NCI-H1436 treated with DMSO at 0.1 percent for 48 hours (cell line): ENCODE measurements around the gene PDE6A.
"Not testable (repeated sequence)": the region's sequence is repeated elsewhere in the genome, so short reads cannot be mapped to it uniquely, and the experiment has no call there.

Source experiments
- DNase-seq: peaks from one replicate; lab custom pipeline; 2025; lab: John Stamatoyannopoulos, UW

PDE6A gene

DNA sequence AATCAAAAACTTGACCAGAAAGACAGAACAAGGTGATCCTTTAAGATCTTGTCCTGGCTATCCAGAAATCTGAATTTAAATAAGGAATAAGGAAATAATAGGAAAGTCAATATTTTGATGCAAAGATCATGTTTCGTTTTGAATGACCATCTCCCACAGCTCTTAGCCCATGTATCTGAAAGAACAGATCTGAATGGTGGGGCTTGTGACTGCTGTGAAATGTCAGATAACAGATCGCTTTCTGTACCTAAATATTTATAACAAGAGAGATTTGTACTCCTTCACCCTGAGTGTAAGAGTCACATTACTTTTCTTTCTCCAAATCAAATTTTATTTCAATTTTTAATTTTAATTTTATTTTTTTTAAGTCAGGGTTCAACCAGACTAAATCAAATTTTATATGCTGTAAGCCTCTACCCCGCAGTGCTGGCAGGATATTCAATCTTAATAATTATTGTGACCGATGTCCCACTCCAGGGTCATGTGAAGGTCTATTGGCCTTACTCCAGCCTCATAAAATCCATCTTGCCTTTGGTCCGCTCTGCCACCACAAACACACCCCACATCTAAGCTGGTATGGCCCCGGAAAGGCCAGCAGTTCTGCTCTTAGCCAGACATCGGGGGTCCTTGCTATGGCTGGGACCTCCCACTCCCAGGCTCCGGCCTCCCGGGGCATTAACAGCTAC is 9.0 kb upstream of the PDE6A start:
- DNase-seq, result no peak

DNA sequence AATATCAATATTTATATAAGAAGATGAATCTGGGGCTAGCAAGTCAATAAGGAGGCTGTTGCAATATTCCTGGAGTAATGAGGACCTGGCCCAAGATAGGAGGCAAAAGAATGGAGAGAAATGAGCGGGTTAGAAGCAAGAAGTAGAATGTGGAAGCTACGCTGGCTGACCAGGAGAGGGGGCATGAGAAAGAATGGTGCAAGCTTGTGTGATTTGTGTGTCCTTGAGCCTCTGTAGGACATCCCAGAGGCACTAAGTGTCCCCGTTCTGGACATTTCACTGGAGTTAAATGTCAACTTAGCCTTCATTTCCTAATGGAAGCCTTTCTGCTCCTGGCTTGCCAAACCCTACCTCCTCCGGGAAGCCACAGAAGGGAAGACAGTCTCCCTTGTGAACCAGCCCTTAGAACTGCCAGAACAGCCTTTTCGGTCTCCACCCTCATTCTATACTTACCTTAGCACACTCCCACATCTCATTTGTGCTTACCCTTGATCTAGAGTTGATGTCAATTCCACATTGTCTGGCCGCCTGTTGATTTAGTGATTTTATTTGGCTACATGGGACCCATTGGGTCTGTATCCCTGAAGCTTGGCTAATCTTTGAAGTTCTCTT is 6.7 kb upstream of the PDE6A start:
- no peak for DNase-seq

DNA sequence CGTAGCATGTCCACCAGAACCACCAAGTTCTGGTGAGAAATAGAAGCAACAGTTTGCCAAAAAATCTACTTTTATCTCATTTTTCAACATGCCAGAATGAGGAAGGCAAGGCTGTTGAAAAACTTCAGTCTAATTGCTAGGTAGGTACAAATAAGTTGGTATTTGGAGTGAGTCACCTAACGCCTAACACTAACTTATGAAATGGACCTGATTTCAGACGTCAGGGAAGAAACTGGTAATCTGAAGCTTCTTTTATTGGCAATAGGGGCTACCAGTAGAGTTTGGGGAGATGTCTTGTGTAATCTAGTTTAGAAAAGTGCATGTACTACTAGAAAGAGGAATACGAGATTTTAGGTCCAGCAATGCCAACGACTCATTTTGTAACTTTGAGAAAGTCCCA is 4.4 kb upstream of the PDE6A start:
- no peak for DNase-seq

DNA sequence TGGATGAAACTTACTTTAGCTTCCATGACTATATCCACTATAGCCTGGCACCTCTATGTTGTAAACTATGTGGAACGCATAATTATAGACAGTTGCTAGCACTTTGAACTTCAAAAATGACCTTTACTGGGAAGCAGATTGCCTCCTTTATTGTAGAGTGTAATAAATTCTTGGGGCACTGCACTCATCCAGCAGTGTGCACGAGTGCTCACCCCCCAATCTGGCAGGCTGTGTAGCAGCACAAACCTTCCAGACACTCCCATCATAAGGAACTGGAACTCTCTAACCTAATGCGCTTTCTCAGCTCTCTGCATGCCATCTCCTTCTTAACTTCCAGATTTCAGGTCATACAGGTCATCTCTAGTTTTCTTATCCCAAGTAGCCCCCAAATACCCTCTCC is 1.5 kb upstream of the PDE6A start:
- no peak for DNase-seq

DNA sequence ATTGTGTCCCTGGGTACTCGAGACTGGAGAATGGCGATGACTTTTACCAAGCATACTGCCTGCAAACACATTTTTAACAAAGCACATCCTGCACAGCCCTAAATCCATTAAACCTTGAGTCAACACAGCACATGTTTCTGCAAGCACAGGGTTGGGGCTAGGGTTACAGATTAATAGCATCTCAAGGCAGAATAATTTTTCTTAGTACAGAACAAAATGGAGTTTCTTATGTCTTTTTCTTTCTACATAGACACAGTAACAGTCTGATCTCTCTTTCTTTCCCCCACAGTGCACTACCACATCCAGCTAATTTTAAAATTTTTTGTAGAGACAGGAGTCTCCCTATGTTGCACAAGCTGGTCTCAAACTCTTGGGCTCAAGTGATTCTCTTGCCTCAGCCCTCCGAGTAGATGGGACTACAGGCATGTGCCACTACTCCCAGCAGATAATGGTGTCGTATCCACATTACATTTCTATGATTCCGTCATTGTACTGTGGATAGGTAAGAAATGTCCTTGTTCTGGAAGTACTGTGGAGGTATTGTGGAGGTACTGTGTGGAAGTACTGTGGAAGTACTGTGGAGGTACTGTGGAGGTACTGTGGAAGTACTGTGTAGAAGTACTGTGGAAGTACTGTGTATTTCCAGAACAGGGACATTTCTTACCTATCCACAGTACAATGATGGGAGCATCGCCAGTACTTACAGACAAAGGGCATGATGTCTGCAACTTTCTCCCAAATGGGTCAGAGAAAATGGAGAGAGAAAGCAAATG is 1.2 kb downstream of the PDE6A start:
- not testable (repeated sequence) for DNase-seq

DNA sequence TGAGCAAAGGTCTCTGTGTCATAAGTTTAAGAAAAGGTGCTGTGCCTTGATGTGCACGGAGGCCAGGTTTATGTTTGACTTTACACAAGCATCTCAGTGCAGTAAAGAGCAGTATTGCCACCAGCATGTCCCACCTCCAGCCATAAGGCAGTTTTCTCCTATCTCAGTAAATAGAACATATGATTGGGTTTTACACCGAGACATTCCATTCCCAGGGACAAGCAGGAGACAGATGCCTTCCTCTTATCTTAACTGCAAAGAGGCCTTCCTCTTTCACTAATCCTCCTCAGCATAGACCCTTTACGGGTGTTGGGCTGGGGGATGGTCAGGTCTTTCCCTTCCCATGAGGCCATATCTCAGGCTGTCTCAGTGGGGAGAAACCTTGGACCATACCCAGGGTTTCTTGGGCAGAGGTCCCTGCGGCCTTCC is 1.8 kb downstream of the PDE6A start:
- DNase-seq, result not testable (repeated sequence)

DNA sequence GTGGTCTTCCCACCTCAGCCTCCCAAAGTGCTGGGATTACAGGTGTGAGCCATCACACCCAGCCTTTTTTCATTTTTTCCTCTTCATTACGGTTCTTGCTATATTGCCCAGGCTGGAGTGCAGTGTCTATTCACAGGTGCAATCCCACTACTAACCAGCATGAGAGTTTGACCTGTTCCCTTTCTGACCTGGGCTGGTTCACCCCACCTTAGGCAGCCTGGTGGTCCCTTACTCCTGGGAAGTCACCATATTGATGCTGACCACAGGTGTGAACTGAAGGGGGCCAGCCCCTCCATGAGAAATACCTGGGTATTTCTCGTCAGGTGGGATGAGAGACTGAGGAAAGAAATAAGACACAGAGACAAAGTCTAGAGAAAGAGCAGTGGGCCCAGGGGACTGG is 2.4 kb downstream of the PDE6A start:
- DNase-seq, result no peak

DNA sequence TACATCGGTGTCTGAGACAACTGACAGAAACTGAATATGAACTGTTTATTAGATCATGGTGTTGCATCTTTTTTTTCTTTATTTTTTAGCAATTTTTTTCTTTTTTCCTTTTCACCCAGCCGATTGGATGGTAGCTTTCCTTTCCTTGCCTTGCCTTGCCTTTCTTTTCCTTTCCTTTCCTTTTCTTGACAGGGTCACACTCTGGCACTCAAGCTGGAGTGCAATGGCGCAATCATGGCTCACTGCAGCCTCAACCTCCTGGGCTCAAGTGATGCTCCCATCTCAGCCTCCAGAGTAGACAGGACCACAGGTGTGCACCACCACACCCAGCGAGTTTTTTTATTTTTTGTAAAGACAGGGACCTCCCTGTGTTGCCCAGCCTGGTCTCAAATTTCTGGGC is 2.8 kb downstream of the PDE6A start:
- no peak for DNase-seq

DNA sequence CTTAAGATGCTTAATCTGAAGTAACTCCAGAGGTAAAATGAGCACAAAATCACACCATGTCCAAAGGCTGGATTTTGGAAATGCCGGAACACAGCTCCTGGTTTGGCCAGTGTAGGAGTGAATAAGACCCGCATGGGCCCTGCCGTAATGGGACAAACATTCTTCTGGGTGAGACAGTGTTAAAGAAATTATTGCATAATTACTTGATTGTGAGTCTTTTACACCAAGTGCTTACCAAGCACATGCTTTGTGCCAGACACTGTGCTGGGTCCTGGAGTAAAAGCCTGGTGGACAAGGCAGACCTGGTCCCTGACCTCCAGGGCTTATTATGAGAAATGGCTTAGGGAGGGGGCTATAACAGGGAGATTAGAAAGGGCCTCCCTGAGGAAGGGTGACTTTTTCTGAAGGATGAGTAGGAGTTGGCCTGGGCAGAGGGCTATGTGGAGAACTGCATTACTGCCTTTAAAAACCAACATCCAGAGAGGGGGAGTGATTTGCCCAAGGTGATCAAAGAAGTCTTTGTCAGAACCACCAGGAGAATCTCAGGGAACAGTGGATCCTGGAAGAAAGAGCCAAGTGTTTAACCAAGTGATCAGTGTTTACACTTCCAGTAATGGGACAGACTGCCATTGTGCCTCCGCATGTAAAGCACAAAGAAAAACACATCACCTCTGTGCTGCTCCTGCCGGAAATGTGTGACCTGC is 3.5 kb downstream of the PDE6A start:
- DNase-seq, result no peak

DNA sequence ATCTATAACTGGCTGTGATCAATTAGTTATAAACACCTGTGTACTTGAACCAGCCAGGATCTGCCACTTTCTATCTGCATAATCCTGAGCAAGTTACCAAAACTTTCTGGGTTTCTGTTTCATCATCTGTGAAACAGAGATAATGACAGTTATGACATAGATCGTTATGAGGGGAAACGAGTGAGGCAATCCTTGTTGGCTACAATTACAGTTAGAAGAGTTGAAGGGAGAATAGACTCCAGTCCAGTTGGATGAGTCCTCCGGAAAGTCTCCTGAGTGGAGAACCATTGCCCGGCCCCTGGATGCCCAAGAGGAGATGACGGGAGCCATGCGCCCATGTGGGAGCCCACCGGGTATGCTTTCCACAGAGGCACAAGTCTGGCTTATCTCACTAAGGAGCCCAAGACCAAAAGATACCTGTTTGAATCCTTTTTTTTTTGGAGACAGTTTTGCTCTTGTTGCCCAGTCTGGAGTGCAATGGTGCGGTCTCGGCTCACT is 4.5 kb downstream of the PDE6A start:
- no peak for DNase-seq

DNA sequence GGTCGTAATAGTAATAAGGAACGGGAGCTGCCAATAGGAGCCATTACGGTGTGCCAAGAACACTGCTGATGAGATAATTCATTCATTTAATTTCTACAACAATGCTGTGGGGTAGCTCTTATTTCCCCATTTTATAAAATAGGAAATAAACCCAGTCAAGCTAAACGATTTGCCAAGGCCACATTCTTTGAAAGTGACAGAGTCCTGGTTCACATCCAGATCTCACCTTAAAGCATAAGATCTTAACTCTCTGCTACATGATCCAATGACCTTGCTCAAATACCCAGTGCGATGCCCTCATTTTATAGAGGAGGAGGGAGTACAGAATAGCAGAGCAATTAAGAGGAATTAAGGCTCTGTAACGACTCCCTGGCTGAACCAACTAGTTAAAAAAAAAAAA is 5.0 kb downstream of the PDE6A start:
- no peak for DNase-seq

DNA sequence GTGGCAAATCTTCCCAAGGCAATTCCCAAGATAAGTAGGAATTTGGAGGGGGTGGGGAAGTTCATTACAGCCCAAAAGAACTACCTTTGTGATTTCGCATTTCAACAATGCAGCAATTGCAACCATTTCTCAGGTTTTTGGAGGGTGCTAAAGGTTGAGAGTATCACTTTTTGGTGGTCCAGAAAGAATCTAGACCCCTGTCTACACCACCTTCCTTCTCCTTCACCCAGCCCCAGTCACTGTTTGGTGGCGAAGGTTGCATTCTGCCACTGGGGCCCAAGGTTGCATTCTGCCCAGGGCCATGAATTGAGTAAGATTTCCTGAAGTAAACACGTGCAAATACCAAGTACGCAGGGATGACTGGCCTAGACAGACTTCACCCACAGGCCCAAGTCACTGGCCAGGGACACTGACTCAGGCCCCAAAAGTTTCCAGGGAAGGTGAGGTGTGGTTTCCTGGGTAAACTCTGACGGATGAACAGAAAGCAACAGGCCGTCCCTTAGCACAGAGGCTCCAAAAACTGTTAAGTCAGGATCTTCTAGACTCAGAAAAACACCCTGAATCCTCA is 5.7 kb downstream of the PDE6A start:
- DNase-seq, result no peak

DNA sequence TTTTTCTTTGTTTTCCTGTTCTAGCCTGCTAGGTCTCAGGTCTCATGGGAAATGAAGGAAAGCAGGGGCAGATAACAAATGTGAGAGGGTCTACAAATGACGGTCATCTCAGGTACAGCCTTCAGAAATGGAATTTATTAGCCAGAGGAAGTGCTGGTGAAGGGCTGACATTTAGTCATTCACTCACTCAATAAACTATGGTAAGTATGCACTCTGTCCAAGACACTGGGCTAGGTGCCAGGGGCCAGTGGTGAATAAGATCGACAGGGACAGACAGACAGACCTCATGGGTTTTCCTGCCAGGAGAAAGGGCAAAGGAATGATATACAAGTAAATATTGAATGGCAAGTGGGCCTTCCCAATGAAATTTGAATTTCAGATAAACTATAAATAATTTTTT is 6.3 kb downstream of the PDE6A start:
- DNase-seq, result no peak

DNA sequence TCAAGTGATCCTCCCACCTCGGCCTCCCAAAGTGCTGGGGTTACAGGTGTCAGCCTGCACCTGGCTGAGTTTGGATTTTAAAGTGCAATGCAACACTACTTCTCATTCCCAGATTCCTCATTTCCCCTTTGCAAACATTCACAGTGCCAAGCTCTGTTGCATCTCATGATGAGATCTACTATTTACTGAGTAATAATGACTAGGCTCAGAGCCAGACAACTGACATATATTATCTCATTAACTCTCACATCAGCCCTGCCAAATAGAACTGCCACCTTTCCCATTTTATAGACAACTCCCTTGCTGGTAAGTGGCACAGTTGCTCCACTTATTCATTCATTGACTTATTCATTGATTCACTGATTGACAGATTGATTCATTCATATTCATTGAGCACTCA is 7.0 kb downstream of the PDE6A start:
- peak; percentile 90 for DNase-seq

DNA sequence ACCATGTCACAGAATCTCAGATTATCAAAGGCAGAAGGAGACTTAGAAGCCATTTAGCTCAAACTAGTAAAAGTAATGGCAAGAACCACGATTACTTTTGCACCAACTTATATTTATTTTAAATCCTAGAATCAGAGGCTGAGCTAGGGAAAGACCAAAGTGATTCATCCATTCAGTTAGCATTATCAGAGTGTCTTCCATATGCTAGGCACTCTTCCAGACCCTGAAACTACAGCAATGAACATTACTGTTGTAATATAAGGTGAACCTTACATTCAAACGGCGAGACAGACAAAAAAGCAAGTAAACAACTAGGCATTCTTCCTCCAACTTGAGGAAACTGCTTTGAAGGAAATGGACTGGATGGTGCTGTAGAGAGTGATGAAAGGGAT is 7.9 kb downstream of the PDE6A start:
- DNase-seq, result no peak

DNA sequence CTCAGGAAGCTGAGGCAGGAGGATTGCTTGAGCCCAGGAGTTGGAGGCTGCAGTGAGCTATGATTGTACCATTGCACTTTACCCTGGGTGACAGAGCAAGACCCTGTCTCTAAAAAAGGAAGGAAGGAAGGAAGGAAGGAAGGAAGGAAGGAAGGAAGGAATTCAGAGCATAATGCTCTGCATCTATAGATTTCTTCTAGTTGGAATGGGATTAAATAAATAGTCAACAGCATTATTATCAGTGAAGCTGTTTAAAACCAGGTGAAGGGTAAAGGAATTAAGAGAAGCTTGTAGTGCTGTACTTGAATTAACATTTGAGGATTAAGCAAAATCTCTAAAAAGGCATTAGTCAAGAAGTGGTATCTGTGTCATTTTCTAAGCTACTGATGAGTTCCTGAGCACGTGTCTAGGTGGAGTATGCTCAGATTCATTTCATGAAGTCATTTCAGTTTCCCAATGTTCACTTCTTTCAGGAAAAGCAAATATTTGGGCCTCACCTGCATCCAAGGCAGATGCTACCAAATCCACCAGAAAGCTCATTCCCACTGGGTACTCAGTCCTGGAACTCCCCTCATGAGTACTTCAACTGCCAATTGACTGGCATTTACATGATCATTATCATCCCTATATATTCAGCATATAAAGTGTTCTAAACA is 8.4 kb downstream of the PDE6A start:
- no peak for DNase-seq

DNA sequence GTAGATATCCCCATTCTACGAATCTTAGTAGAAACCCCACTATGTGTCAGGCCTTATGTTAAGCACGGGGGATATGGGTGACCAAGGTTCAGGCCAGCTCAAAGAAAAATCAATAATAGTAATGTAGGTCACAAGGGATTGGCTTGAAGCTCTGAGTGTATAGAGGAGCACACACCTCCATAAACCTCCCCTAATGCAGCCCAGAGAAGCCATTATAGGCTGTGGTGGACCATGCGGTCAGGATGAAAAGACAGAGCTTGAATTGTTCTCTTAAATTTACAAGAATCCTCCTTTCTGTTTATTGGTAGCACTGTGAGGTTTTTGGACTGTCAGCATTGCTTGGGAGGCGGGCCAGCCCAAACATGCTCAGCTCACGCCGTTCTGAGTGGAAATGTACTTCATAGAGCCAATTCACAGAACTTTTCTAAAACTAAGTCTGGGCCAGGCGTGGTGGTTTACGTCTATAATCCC is 9.1 kb downstream of the PDE6A start:
- no peak for DNase-seq

DNA sequence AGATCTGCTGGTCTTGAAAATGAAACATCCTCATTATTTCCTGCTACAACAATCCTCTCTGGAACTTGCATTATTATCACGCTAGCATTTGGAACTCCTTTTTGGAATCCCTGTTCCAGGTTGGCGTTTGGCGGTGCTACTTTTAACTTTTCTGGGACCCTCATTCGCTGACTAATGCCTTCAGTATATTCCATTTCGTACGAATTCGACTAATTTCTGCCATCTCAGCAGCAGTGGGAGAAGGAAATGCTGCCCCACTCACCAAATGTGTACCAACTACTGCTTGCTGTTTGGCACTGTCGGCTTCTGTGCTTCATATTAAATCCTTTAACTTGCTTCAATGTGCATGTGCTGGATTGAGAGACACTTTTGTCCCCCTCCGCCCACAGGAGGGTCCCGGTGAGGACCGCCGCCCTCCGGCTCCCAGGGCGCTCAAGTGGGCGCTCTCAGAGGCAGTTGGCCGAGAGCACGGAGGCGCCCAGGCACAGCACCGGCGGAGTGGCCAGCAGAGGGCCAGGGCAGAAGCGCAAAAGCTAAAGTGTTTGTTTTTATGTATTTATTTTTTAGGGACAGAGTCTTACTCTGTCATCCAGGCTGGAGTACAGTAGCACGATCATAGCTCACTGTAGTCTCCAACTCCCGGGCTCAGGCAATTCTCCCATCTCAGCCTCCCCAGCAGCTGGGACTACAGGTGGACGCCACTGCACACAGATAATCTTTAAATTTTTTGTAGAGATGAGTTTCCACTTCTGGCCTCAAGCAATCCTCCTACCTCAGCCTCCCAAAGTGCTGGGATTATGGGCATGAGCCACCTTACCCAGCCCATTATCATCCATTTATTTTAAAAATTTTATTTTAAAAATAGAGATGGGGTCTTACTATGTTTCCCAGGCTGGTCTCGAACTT is 11.9 kb downstream of the PDE6A start:
- DNase-seq, result no peak

DNA sequence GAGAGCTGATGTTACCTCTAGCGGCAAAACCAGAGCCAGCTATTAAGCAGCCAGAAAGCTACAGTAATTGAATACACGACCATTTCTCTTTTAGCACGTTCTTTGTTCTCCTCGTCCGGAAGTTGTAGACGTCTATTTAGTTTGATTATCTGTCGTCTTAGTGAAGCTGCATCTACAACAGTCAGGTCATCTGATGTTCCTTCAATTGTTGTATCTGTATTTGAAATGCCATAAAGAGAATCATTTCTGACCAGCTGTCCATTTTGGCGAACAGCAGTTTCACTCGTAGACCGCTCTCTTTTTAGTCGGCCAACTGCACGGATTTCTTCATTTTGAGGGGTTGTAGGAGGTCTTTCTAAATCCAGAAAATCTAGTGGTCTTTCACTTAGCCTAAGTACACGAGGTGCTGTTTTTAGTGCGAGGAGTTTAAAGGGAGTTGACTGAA is 12.6 kb downstream of the PDE6A start:
- DNase-seq, result no peak
